Hippocampal formation (tissue), 2 donors: Measurements from ENCODE around the gene ILKAP.

Source experiments
- DNase-seq, 2 donors: peaks; one replicate each; lab custom pipeline; 2025; lab: John Stamatoyannopoulos, UW

The ILKAP gene

GRCh38 chr2:238166391-238167343, 36.8 kb downstream of the ILKAP start:
- DNase-seq: no peak

GRCh38 chr2:238165288-238165921, 38.1 kb downstream of the ILKAP start:
- DNase-seq: no peak

- no peak for DNase-seq
These were observed 38.6 kb downstream of the ILKAP start for GRCh38 chr2:238164906-238165287.

- no peak for DNase-seq
These were observed 39.9 kb downstream of the ILKAP start for GRCh38 chr2:238163481-238164198.

GRCh38 chr2:238162846-238163441, 40.6 kb downstream of the ILKAP start:
- no peak for DNase-seq

- DNase-seq: no peak
These were observed 41.1 kb downstream of the ILKAP start for GRCh38 chr2:238162251-238162845.

- DNase-seq: no peak
These were observed 42.0 kb downstream of the ILKAP start for GRCh38 chr2:238161291-238162051.

- DNase-seq: no peak
These were observed 43.0 kb downstream of the ILKAP start for GRCh38 chr2:238160206-238161129.

- no peak for DNase-seq
These were observed 43.8 kb downstream of the ILKAP start for GRCh38 chr2:238159661-238160205.

- DNase-seq: no peak
These were observed 44.4 kb downstream of the ILKAP start for GRCh38 chr2:238159071-238159539.

GRCh38 chr2:238158509-238159070, 44.9 kb downstream of the ILKAP start, which contains the start of gene ERFE:
Gene ERFE (plus strand): TSS chr2:238158970. CDS start chr2:238159008, 38 bp downstream.
- DNase-seq: no peak

- DNase-seq: no peak
These were observed 45.4 kb downstream of the ILKAP start for GRCh38 chr2:238158018-238158508.

GRCh38 chr2:238157506-238158017, 45.9 kb downstream of the ILKAP start:
- no peak for DNase-seq

- no peak for DNase-seq
These were observed 47.5 kb downstream of the ILKAP start for GRCh38 chr2:238155761-238156694.

- DNase-seq: no peak
These were observed 48.3 kb downstream of the ILKAP start for GRCh38 chr2:238155051-238155760.

- no peak for DNase-seq
These were observed 48.9 kb downstream of the ILKAP start for GRCh38 chr2:238154570-238154969.
